WTC11 (cell line): ENCODE measurements around the gene CCDC71.

ENCODE experiments used
- ARID4B ChIP-seq: sonication (generic); formaldehyde crosslinking; IDR thresholded peaks from 2 replicates; pipeline ENCODE4 v1.8.0; 2023; ENCODE audit warnings: missing genetic modification reagents, mild to moderate bottlenecking, borderline replicate concordance
- ATF6 ChIP-seq: sonication (generic); formaldehyde crosslinking; IDR thresholded peaks from 2 replicates; pipeline ENCODE4 v1.8.1; 2023; ENCODE audit warnings: mild to moderate bottlenecking, missing genetic modification reagents
- CTCF ChIP-seq: fragments of 200-600 bp; IDR thresholded peaks from 2 replicates; pipeline ENCODE4 v1.8.0; 2022; ENCODE audit warnings: antibody characterized with exemption
- E2F5 ChIP-seq: sonication (generic); formaldehyde crosslinking; IDR thresholded peaks from 2 replicates; pipeline ENCODE4 v1.8.1; 2022; ENCODE audit warnings: mild to moderate bottlenecking, moderate library complexity, missing genetic modification reagents
- FOXP4 ChIP-seq: sonication (generic); formaldehyde crosslinking; IDR thresholded peaks from 2 replicates; pipeline ENCODE4 v1.8.0; 2022; ENCODE audit warnings: mild to moderate bottlenecking, missing genetic modification reagents
- HMGXB4 ChIP-seq: sonication (generic); formaldehyde crosslinking; IDR thresholded peaks from 2 replicates; pipeline ENCODE4 v1.8.1; 2023; ENCODE audit warnings: mild to moderate bottlenecking, moderate library complexity, missing genetic modification reagents
- IRF2 ChIP-seq: sonication (generic); formaldehyde crosslinking; IDR thresholded peaks from 2 replicates; pipeline ENCODE4 v1.8.0; 2022; ENCODE audit warnings: low read depth, missing genetic modification reagents, borderline replicate concordance
- JUN ChIP-seq: sonication (generic); formaldehyde crosslinking; IDR thresholded peaks from 2 replicates; pipeline ENCODE4 v1.8.0; 2023; ENCODE audit warnings: mild to moderate bottlenecking, missing genetic modification reagents
- NFE2L1 ChIP-seq: sonication (generic); formaldehyde crosslinking; IDR thresholded peaks from 2 replicates; pipeline ENCODE4 v1.8.1; 2023; ENCODE audit warnings: missing genetic modification reagents
- ZNF281 ChIP-seq: sonication (generic); formaldehyde crosslinking; IDR thresholded peaks from 2 replicates; pipeline ENCODE4 v1.8.0; 2023; ENCODE audit warnings: mild to moderate bottlenecking, missing genetic modification reagents
- ZNF423 ChIP-seq: fragments of 250-450 bp; sonication (Bioruptor Pico); IDR thresholded peaks from 2 replicates; pipeline ENCODE4 v2.1.2; 2022; ENCODE audit warnings: mild to moderate bottlenecking, moderate library complexity

- TF ChIP-seq CTCF (no peak), JUN (CRISPR knock-in tag) (no peak), FOXP4 (CRISPR knock-in tag) (no peak), ZNF423 (no peak), ATF6 (CRISPR knock-in tag) (no peak), ZNF281 (CRISPR knock-in tag) (no peak), E2F5 (no peak), HMGXB4 (CRISPR knock-in tag) (no peak), IRF2 (CRISPR knock-in tag) (no peak), ARID4B (CRISPR knock-in tag) (no peak), NFE2L1 (CRISPR knock-in tag) (no peak)
Measured at GRCh38 chr3:49158792-49159191, 7.3 kb downstream of the CCDC71 start.
